RWPE2 (cell line): ENCODE measurements around the gene MUC5AC.
A peak's percentile ranks its signal among the peaks of the same experiment; 100 is the strongest.

Experiments
- ATAC-seq: fragments of 200-7000 bp; cut with Tn5 transposase; 3 replicates; pipeline ENCODE4 v1.9.1; 2021; ENCODE audit warnings: low read depth
- DNase-seq: peaks from one replicate; pipeline ENCODE4 v3.0.0-alpha.2; 2020; ENCODE audit warnings: low spot score
- H3K27ac ChIP-seq: fragments of 450-650 bp; 2 replicates; pipeline ENCODE4 v1.5.1; 2017; ENCODE audit warnings: mild to moderate bottlenecking; ENCODE audit not compliant: poor library complexity, severe bottlenecking
- H3K27me3 ChIP-seq: fragments of 250-450 bp; sonication (Bioruptor Pico); 2 replicates; pipeline ENCODE4 v1.5.1; 2021; ENCODE audit warnings: mild to moderate bottlenecking, moderate library complexity; ENCODE audit not compliant: insufficient read depth, poor library complexity, severe bottlenecking
- H3K36me3 ChIP-seq: fragments of 250-450 bp; sonication (Bioruptor Pico); 2 replicates; pipeline ENCODE4 v1.5.1; 2020; ENCODE audit warnings: low read depth, mild to moderate bottlenecking, moderate library complexity
- H3K4me1 ChIP-seq: fragments of 250-450 bp; sonication (Bioruptor Pico); 2 replicates; pipeline ENCODE4 v1.5.1; 2021; ENCODE audit warnings: mild to moderate bottlenecking, moderate library complexity; ENCODE audit not compliant: insufficient read depth, poor library complexity, severe bottlenecking
- H3K4me3 ChIP-seq: fragments of 250-450 bp; sonication (Bioruptor Pico); 2 replicates; pipeline ENCODE4 v1.5.1; 2021; ENCODE audit warnings: mild to moderate bottlenecking, moderate library complexity; ENCODE audit not compliant: severe bottlenecking
- H3K9me3 ChIP-seq: fragments of 250-450 bp; sonication (Bioruptor Pico); 2 replicates; pipeline ENCODE4 v1.5.1; 2021; ENCODE audit warnings: mild to moderate bottlenecking, moderate library complexity; ENCODE audit not compliant: severe bottlenecking
- CTCF ChIP-seq: fragments of 450-650 bp; IDR thresholded peaks from one replicate; pipeline ENCODE4 v1.5.1; 2017; ENCODE audit warnings: mild to moderate bottlenecking, moderate library complexity; ENCODE audit not compliant: poor library complexity, severe bottlenecking

The MUC5AC gene

GRCh38 chr11:1167751-1168231 lies 10.0 kb downstream of the MUC5AC start:
- no peak overlapping the region for H3K27ac ChIP-seq
- no peaks in the 10 kb centered on the region for H3K4me1 ChIP-seq
- DNase-seq = peak; percentile 49
- no peak for ATAC-seq
- H3K4me3 ChIP-seq = no peak overlapping the region
- no peaks in the 10 kb centered on the region for H3K27me3 ChIP-seq
- H3K9me3 ChIP-seq = no peaks in the 10 kb centered on the region
- H3K36me3 ChIP-seq = no peaks in the 10 kb centered on the region
- no peak for TF ChIP-seq CTCF

- no peak for TF ChIP-seq CTCF
- no peaks in the 10 kb centered on the region for H3K36me3 ChIP-seq
- H3K27me3 ChIP-seq = no peaks in the 10 kb centered on the region
- H3K4me1 ChIP-seq = no peaks in the 10 kb centered on the region
- H3K27ac ChIP-seq = no peak overlapping the region
- DNase-seq (peak; percentile 29), ATAC-seq (no peak)
- H3K9me3 ChIP-seq = no peaks in the 10 kb centered on the region
- no peak overlapping the region for H3K4me3 ChIP-seq
These were observed 10.5 kb downstream of the MUC5AC start for GRCh38 chr11:1168256-1168655.

- Histone ChIP-seq H3K27ac (no peak overlapping the region), H3K27me3 (no peaks in the 10 kb centered on the region), H3K9me3 (no peaks in the 10 kb centered on the region), H3K36me3 (no peaks in the 10 kb centered on the region), H3K4me1 (no peaks in the 10 kb centered on the region), H3K4me3 (no peak overlapping the region)
- ATAC-seq = no peak
- TF ChIP-seq CTCF = no peak
- peak; percentile 56 for DNase-seq
These were observed 11.0 kb downstream of the MUC5AC start for GRCh38 chr11:1168721-1169161.

GRCh38 chr11:1171223-1171984 lies 13.7 kb downstream of the MUC5AC start:
- no peaks in the 10 kb centered on the region for H3K27me3 ChIP-seq

More at GRCh38 chr11:1171223-1171984, 13.7 kb downstream of the MUC5AC start:
- Histone ChIP-seq H3K27ac (no peak overlapping the region), H3K36me3 (no peaks in the 10 kb centered on the region), H3K9me3 (no peaks in the 10 kb centered on the region), H3K4me1 (no peaks in the 10 kb centered on the region), H3K4me3 (no peak overlapping the region)
- no peak for ATAC-seq
- no peak for TF ChIP-seq CTCF
- DNase-seq = no peak
